Gastrocnemius medialis (tissue), 4 donors: Measurements from ENCODE around the gene GPC6. TPM values are rescaled to one million over a fixed set of nuclear protein-coding genes. Genes with fewer than 3 reads are reported as not detected.

Source experiments
- ATAC-seq, 2 donors: fragments of 150-250 bp; one replicate each; pipeline ENCODE4 v1.9.1; 2016
- DNase-seq, 2 donors: peaks; one replicate each; pipeline ENCODE4 v3.0.0-alpha.2; 2019
- H3K27ac ChIP-seq, 4 donors: fragments of 200-600 bp; sonication (generic); 1 replicate in 1 of 4; 2 replicates in 3 of 4; pipeline ENCODE4 v1.5.1; 2016 to 2018; ENCODE audit warnings: mild to moderate bottlenecking in 2 of 4, moderate library complexity in 1 of 4
- H3K27me3 ChIP-seq, 3 donors: fragments of 200-600 bp; sonication (generic) in 2 of 3; 1 replicate in 1 of 3; 2 replicates in 2 of 3; pipeline versions ENCODE4 v1.5.1 to v1.6.0; 2016 to 2019; ENCODE audit warnings: mild to moderate bottlenecking in 1 of 3, moderate library complexity in 1 of 3
- H3K36me3 ChIP-seq, 2 donors: fragments of 200-600 bp; sonication (generic) in 1 of 2; one replicate each; pipeline ENCODE4 v1.5.1; 2017 to 2018
- H3K4me1 ChIP-seq, 2 donors: fragments of 200-600 bp; sonication (generic) in 1 of 2; one replicate each; pipeline ENCODE4 v1.5.1; 2016 to 2017; ENCODE audit warnings: mild to moderate bottlenecking in 2 of 2
- H3K4me3 ChIP-seq, 4 donors: fragments of 200-600 bp; sonication (generic) in 3 of 4; 1 replicate in 1 of 4; 2 replicates in 3 of 4; pipeline ENCODE4 v1.5.1; 2016 to 2019; ENCODE audit warnings: mild to moderate bottlenecking in 2 of 4
- H3K9me3 ChIP-seq, 3 donors: fragments of 200-600 bp; sonication (generic) in 2 of 3; 1 replicate in 1 of 3; 2 replicates in 2 of 3; pipeline ENCODE4 v1.5.1; 2016 to 2019
- POLR2A ChIP-seq, 2 donors: fragments of 450-650 bp; IDR thresholded peaks; one replicate each; pipeline ENCODE4 v1.6.1; 2017; ENCODE audit warnings: antibody characterized with exemption in 2 of 2, mild to moderate bottlenecking in 2 of 2, moderate library complexity in 2 of 2
- in situ Hi-C, 4 donors: fragments of 200-750 bp; cut with MboI; loops; one replicate each; pipeline versions ENCODE4 v1.15.0 to v1.8.0; 2017; ENCODE audit warnings: low sequenced_read_pairs in 4 of 4
- intact Hi-C: fragments of 100-400 bp; cut with DNase I; formaldehyde crosslinking; loops from one replicate; pipeline ENCODE4 v1.15.1; 2023; ENCODE audit warnings: low total_unique reads
- total RNA-seq, 4 donors: library from RNA; depleted of rRNA; stranded (reverse); fragments of >200 nt; gene quantifications; one replicate each; pipeline versions ENCODE4 v1.1.0 to v1.2.3, GENCODE V29; 2016
- TF ChIP-seq, protein P1 (sequence below), 5 experiments: fragments of 450-650 bp in 3 of 5; fragments of 200-600 bp in 2 of 5; sonication (generic) in 2 of 5; IDR thresholded peaks in 4 of 5; conservative IDR thresholded peaks in 1 of 5; 1 replicate in 4 of 5; 2 replicates in 1 of 5; pipeline ENCODE4 v1.5.1; 2016 to 2019; ENCODE audit warnings: antibody characterized with exemption in 5 of 5, mild to moderate bottlenecking in 3 of 5, moderate library complexity in 3 of 5

GPC6 gene
- total RNA-seq, 4 donors from 2014 or later = 0.47 to 0.88 (median 0.59) TPM

DNA sequence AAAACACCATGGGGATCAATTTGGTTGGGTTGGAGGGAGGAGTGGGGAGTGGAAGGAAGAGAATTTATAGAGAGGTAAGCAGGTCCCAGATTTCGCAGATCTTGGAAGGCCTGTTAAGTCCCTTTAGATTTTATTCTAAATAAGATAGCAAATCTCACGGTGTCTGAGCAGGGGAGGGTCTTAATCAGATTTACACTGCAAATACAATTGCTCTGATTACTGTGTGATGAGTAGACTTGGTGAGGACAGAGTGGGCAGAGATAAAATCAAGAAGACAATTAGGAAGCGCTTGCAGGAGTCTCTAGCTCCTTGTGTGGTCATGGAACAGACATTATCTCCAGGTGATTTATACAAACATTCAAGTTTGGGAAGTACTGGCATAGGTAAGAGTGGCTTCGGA is 126.0 kb downstream of the GPC6 start:
- intact Hi-C loops = no loop called here
- H3K27me3 ChIP-seq = no peaks in the 10 kb centered on the region
- H3K4me3 ChIP-seq = no peak overlapping the region
- DNase-seq (no peak), ATAC-seq (no peak)
- H3K9me3 ChIP-seq = no peaks in the 10 kb centered on the region
- no peak overlapping the region for H3K27ac ChIP-seq
- no peaks in the 10 kb centered on the region for H3K4me1 ChIP-seq
- in situ Hi-C loops = no loop called here
- no peaks in the 10 kb centered on the region for H3K36me3 ChIP-seq
- TF ChIP-seq, protein P1, sequence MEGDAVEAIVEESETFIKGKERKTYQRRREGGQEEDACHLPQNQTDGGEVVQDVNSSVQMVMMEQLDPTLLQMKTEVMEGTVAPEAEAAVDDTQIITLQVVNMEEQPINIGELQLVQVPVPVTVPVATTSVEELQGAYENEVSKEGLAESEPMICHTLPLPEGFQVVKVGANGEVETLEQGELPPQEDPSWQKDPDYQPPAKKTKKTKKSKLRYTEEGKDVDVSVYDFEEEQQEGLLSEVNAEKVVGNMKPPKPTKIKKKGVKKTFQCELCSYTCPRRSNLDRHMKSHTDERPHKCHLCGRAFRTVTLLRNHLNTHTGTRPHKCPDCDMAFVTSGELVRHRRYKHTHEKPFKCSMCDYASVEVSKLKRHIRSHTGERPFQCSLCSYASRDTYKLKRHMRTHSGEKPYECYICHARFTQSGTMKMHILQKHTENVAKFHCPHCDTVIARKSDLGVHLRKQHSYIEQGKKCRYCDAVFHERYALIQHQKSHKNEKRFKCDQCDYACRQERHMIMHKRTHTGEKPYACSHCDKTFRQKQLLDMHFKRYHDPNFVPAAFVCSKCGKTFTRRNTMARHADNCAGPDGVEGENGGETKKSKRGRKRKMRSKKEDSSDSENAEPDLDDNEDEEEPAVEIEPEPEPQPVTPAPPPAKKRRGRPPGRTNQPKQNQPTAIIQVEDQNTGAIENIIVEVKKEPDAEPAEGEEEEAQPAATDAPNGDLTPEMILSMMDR (IDR thresholded peaks at IDR 0.05 in 4 of 5, conservative IDR thresholded peaks at IDR 0.05 in 1 of 5) = no peak
- no peak for TF ChIP-seq POLR2A (IDR thresholded peaks at IDR 0.05)

DNA sequence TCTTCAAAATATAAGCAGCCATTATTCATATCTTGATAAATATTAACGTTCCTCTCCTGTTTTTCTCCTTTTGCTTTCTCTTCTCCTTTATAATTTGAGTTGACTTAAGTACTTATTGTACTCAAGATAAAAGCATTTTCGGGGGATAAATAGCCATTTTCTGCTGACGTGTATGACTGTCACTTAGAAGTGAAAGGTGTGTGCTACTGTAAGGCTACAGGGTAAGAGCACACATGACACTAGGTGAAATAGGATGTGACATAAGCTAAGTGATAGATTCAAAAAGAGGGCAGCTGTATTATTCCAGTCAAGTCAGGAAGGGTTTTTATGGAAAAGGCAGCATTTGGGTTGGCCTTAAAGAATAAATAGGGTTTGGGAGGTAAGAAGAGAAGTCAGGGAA is 128.5 kb downstream of the GPC6 start:
- Histone ChIP-seq H3K9me3 (no peaks in the 10 kb centered on the region), H3K4me1 (no peaks in the 10 kb centered on the region), H3K27ac (no peak overlapping the region), H3K4me3 (no peak overlapping the region), H3K36me3 (no peaks in the 10 kb centered on the region), H3K27me3 (no peaks in the 10 kb centered on the region)
- ATAC-seq (no peak), DNase-seq (no peak)
- intact Hi-C loops = no loop called here
- no peak for TF ChIP-seq POLR2A (IDR thresholded peaks at IDR 0.05)
- TF ChIP-seq, protein P1 (IDR thresholded peaks at IDR 0.05 in 4 of 5, conservative IDR thresholded peaks at IDR 0.05 in 1 of 5) = no peak
- in situ Hi-C loops = no loop called here

DNA sequence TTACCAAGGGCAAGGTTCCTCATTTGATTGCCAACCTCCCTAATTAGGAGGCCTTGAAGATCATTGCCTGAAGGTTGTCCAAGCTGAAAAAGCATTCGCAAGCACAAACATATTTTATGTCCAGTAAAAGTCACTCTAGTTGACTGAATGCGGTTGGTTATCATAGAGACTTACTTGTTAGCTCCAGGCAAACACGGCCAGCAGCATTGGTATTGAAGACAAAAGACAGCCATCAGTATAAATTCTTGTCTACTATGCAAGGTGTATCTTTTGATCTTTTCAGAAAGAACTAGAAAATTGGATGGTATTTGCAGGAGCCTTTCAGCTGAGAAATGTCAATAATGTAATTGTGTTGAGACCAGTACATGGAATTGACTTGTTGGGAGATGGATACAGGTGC is 129.9 kb downstream of the GPC6 start:
- ATAC-seq (no peak), DNase-seq (no peak)
- intact Hi-C loops (no loop called here), in situ Hi-C loops (no loop called here)
- no peak overlapping the region for H3K27ac ChIP-seq
- H3K9me3 ChIP-seq = no peaks in the 10 kb centered on the region
- H3K36me3 ChIP-seq = no peaks in the 10 kb centered on the region
- TF ChIP-seq, protein P1 (IDR thresholded peaks at IDR 0.05 in 4 of 5, conservative IDR thresholded peaks at IDR 0.05 in 1 of 5) = no peak
- no peak for TF ChIP-seq POLR2A (IDR thresholded peaks at IDR 0.05)
- H3K4me3 ChIP-seq = no peak overlapping the region
- H3K4me1 ChIP-seq = no peaks in the 10 kb centered on the region
- no peaks in the 10 kb centered on the region for H3K27me3 ChIP-seq

DNA sequence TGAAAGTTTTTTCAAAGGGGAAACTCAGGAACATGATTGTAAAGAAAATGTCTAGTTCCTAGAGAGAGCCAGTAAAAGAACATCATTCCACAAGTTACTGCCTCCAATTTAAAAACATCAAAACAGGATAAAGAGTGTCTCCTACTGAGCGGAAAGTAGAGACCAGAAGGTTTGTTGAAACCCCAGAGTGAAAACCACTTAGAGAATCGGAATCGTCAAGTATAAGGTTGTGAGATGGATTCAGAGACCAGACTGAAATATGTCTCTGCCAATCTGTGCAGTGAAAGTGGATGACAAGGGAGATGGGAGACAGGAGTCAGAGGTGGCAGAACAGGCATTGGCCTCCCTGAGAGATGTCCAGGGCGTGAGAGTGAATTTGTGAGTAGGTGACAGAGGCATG is 133.4 kb downstream of the GPC6 start:
- no peaks in the 10 kb centered on the region for H3K36me3 ChIP-seq
- H3K27me3 ChIP-seq = no peaks in the 10 kb centered on the region
- intact Hi-C loops (no loop called here), in situ Hi-C loops (no loop called here)
- DNase-seq (no peak), ATAC-seq (no peak)
- H3K27ac ChIP-seq = no peak overlapping the region
- no peaks in the 10 kb centered on the region for H3K4me1 ChIP-seq
- no peaks in the 10 kb centered on the region for H3K9me3 ChIP-seq
- no peak overlapping the region for H3K4me3 ChIP-seq
- no peak for TF ChIP-seq POLR2A (IDR thresholded peaks at IDR 0.05)
- TF ChIP-seq, protein P1 (IDR thresholded peaks at IDR 0.05 in 4 of 5, conservative IDR thresholded peaks at IDR 0.05 in 1 of 5) = no peak

DNA sequence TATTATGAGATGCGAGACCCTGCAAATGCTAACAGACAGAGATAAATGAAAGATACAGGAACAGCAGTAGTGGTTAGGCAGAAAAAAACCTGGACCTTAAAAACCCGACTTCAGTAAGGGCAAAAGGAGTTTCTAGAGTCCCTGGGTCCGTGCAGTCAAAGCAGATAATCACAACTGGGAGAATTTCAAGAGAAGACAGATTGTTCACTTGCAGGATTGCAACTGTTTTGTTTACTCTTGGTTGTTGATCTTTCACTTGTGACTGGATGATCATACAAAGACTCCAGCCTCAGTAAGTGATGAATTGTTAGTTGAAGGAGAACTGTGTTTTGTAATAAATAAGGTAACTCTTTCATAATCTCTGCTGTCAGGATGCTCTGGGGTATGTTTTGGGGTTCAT is 135.1 kb downstream of the GPC6 start:
- ATAC-seq = no peak
- intact Hi-C loops = no loop called here
- in situ Hi-C loops = no loop called here
- Histone ChIP-seq H3K36me3 (no peaks in the 10 kb centered on the region), H3K27me3 (no peaks in the 10 kb centered on the region), H3K9me3 (no peaks in the 10 kb centered on the region), H3K27ac (no peak overlapping the region), H3K4me1 (no peaks in the 10 kb centered on the region), H3K4me3 (no peak overlapping the region)
- no peak for DNase-seq
- no peak for TF ChIP-seq POLR2A (IDR thresholded peaks at IDR 0.05)
- TF ChIP-seq, protein P1 (IDR thresholded peaks at IDR 0.05 in 4 of 5, conservative IDR thresholded peaks at IDR 0.05 in 1 of 5) = no peak
